Parathyroid adenoma (tissue), 2 donors: ENCODE results near the gene GLCE.

ENCODE experiments used
- H2AFZ ChIP-seq: fragments of 300-600 bp; sonication (generic); one replicate; pipeline ENCODE4 v1.7.0; 2017; ENCODE audit warnings: antibody characterized with exemption, mild to moderate bottlenecking
- H3K27ac ChIP-seq: fragments of 300-600 bp; sonication (generic); one replicate; pipeline ENCODE4 v1.7.0; 2017
- H3K27me3 ChIP-seq: fragments of 300-600 bp; sonication (generic); one replicate; pipeline ENCODE4 v1.7.0; 2017; ENCODE audit warnings: low read length; ENCODE audit not compliant: control insufficient read depth, insufficient read depth
- H3K36me3 ChIP-seq: fragments of 300-600 bp; sonication (generic); one replicate; pipeline ENCODE4 v1.7.0; 2017; ENCODE audit warnings: low read length; ENCODE audit not compliant: control insufficient read depth, insufficient read depth
- H3K4me1 ChIP-seq: fragments of 300-600 bp; sonication (generic); one replicate; pipeline ENCODE4 v1.7.0; 2017; ENCODE audit warnings: control low read depth
- H3K4me2 ChIP-seq: fragments of 300-600 bp; sonication (generic); one replicate; pipeline ENCODE4 v1.7.0; 2017; ENCODE audit warnings: low read length
- H3K4me3 ChIP-seq: fragments of 300-600 bp; sonication (generic); one replicate; pipeline ENCODE4 v1.7.0; 2017; ENCODE audit warnings: low read depth, low read length
- H3K79me2 ChIP-seq: fragments of 300-600 bp; sonication (generic); one replicate; pipeline ENCODE4 v1.7.0; 2017; ENCODE audit warnings: control low read depth
- H3K9ac ChIP-seq: fragments of 300-600 bp; sonication (generic); one replicate; pipeline ENCODE4 v1.7.0; 2017; ENCODE audit warnings: mild to moderate bottlenecking
- H3K9me3 ChIP-seq: fragments of 300-600 bp; sonication (generic); one replicate; pipeline ENCODE4 v1.7.0; 2017; ENCODE audit warnings: low read length; ENCODE audit not compliant: control insufficient read depth
- CTCF ChIP-seq: fragments of 300-600 bp; sonication (generic); IDR thresholded peaks from one replicate; pipeline ENCODE4 v1.7.0; 2017; ENCODE audit warnings: antibody characterized with exemption, mild to moderate bottlenecking
- donor health status: primary hyperparathyroidism.

Gene GLCE

GRCh38 chr15:69232765-69233164 lies 72.3 kb downstream of the GLCE start:
- Histone ChIP-seq H3K9ac (no peak overlapping the region), H3K27me3 (no peaks in the 10 kb centered on the region), H3K79me2 (no peaks in the 10 kb centered on the region), H2AFZ (no peak overlapping the region), H3K36me3 (no peaks in the 10 kb centered on the region), H3K4me3 (no peak overlapping the region), H3K9me3 (no peaks in the 10 kb centered on the region), H3K27ac (no peak overlapping the region), H3K4me2 (no peak overlapping the region), H3K4me1 (no peaks in the 10 kb centered on the region)
- no peak for TF ChIP-seq CTCF

GRCh38 chr15:69234676-69235075 lies 74.2 kb downstream of the GLCE start:
- no peak overlapping the region for H3K27ac ChIP-seq

GRCh38 chr15:69236505-69236904 lies 76.1 kb downstream of the GLCE start:
- Histone ChIP-seq H3K79me2 (no peaks in the 10 kb centered on the region), H3K27me3 (no peaks in the 10 kb centered on the region), H3K4me3 (no peak overlapping the region), H3K4me1 (no peaks in the 10 kb centered on the region), H3K9me3 (no peaks in the 10 kb centered on the region), H2AFZ (no peak overlapping the region), H3K4me2 (no peak overlapping the region), H3K36me3 (no peaks in the 10 kb centered on the region), H3K9ac (no peak overlapping the region), H3K27ac (no peak overlapping the region)
- no peak for TF ChIP-seq CTCF

More at GRCh38 chr15:69234676-69235075, 74.2 kb downstream of the GLCE start:
- Histone ChIP-seq H3K36me3 (no peaks in the 10 kb centered on the region), H3K4me2 (no peak overlapping the region), H3K79me2 (no peaks in the 10 kb centered on the region), H3K9ac (no peak overlapping the region), H3K4me1 (no peaks in the 10 kb centered on the region), H2AFZ (no peak overlapping the region), H3K27me3 (no peaks in the 10 kb centered on the region), H3K4me3 (no peak overlapping the region), H3K9me3 (no peaks in the 10 kb centered on the region)
- TF ChIP-seq CTCF = no peak

GRCh38 chr15:69237718-69238117 lies 77.3 kb downstream of the GLCE start:
- H3K9me3 ChIP-seq = no peaks in the 10 kb centered on the region
- H3K4me1 ChIP-seq = no peaks in the 10 kb centered on the region
- no peaks in the 10 kb centered on the region for H3K27me3 ChIP-seq
- H3K27ac ChIP-seq = no peak overlapping the region
- H3K79me2 ChIP-seq = no peaks in the 10 kb centered on the region
- H3K9ac ChIP-seq = no peak overlapping the region
- no peak overlapping the region for H3K4me3 ChIP-seq
- no peak overlapping the region for H2AFZ ChIP-seq
- H3K4me2 ChIP-seq = no peak overlapping the region
- H3K36me3 ChIP-seq = no peaks in the 10 kb centered on the region
- TF ChIP-seq CTCF = no peak

GRCh38 chr15:69244798-69245197 lies 84.4 kb downstream of the GLCE start:
- Histone ChIP-seq H3K4me2 (no peak overlapping the region), H3K79me2 (no peaks in the 10 kb centered on the region), H3K27me3 (no peaks in the 10 kb centered on the region), H2AFZ (no peak overlapping the region), H3K36me3 (no peaks in the 10 kb centered on the region), H3K4me1 (no peaks in the 10 kb centered on the region), H3K4me3 (no peak overlapping the region), H3K9me3 (no peaks in the 10 kb centered on the region), H3K27ac (no peak overlapping the region), H3K9ac (no peak overlapping the region)
- TF ChIP-seq CTCF = no peak
